K562 (cell line): ENCODE results near the gene HOXB7. TPM values are rescaled to one million over a fixed set of nuclear protein-coding genes. Genes with fewer than 3 reads are reported as not detected.

ENCODE experiments used
- ARID4B ChIP-seq: sonication (generic); formaldehyde crosslinking; IDR thresholded peaks from 2 replicates; pipeline ENCODE4 v1.8.0; 2022; ENCODE audit warnings: mild to moderate bottlenecking, missing genetic modification reagents
- BRCA1 ChIP-seq, 2 experiments: fragments of 450-650 bp in 1 of 2; sonication (generic) in 1 of 2; formaldehyde crosslinking in 1 of 2; IDR thresholded peaks; 2 replicates each; pipeline versions ENCODE4 v1.5.0 to v1.6.1; 2017 to 2020; ENCODE audit warnings: mild to moderate bottlenecking in 1 of 2, missing genetic modification reagents in 1 of 2
- CEBPG ChIP-seq, 3 experiments: fragments of 200-800 bp in 1 of 3; sonication (Bioruptor generic) in 1 of 3; sonication (generic) in 1 of 3; formaldehyde crosslinking in 1 of 3; IDR thresholded peaks in 2 of 3; conservative IDR thresholded peaks in 1 of 3; 2 replicates each; pipeline versions ENCODE4 v1.6.1 to v1.8.0; 2016 to 2022; ENCODE audit warnings: missing compliant biosample characterization in 2 of 3, missing genetic modification characterization in 2 of 3, mild to moderate bottlenecking in 1 of 3, missing genetic modification reagents in 1 of 3
- CXXC5 ChIP-seq: fragments of 250-450 bp; sonication (Bioruptor Pico); IDR thresholded peaks from 2 replicates; pipeline ENCODE4 v1.8.0; 2022; ENCODE audit warnings: inconsistent platforms, mild to moderate bottlenecking, moderate library complexity
- IFI16 ChIP-seq: fragments of 250-450 bp; sonication (Bioruptor Pico); IDR thresholded peaks from 2 replicates; pipeline ENCODE4 v2.1.2; 2022; ENCODE audit warnings: mild to moderate bottlenecking, inconsistent platforms
- MXI1 ChIP-seq: IDR thresholded peaks from 2 replicates; pipeline ENCODE4 v1.6.1; 2011; ENCODE audit warnings: low read depth, mild to moderate bottlenecking, improper control_type of control experiment, low read length
- PCBP1 ChIP-seq: fragments of 200-400 bp; formaldehyde crosslinking; IDR thresholded peaks from 2 replicates; pipeline ENCODE4 v1.6.1; 2018; ENCODE audit warnings: mild to moderate bottlenecking, low read depth, low read length; ENCODE audit not compliant: poor library complexity, severe bottlenecking
- PHB ChIP-seq: fragments of 250-450 bp; sonication (Bioruptor Pico); IDR thresholded peaks from 2 replicates; pipeline ENCODE4 v1.5.0; 2021
- POLR2AphosphoS5 ChIP-seq: IDR thresholded peaks from 2 replicates; pipeline ENCODE4 v1.6.1; 2011; ENCODE audit warnings: mild to moderate bottlenecking, low read depth, low read length, moderate library complexity; ENCODE audit not compliant: control insufficient read depth, insufficient read depth
- RFX1 ChIP-seq: fragments of 450-650 bp; IDR thresholded peaks from 2 replicates; pipeline ENCODE4 v1.6.1; 2016; ENCODE audit warnings: mild to moderate bottlenecking, moderate library complexity
- ZBTB12 ChIP-seq: fragments of 250-450 bp; sonication (Bioruptor Pico); IDR thresholded peaks from 2 replicates; pipeline ENCODE4 v1.4.0; 2020
- ZKSCAN1 ChIP-seq: fragments of 150-350 bp; IDR thresholded peaks from 2 replicates; pipeline ENCODE4 v1.6.1; 2016; ENCODE audit warnings: low read depth, low read length
- ZNF274 ChIP-seq: IDR thresholded peaks from 2 replicates; pipeline ENCODE4 v1.6.1; 2011; ENCODE audit warnings: low read depth, mild to moderate bottlenecking, low read length, moderate library complexity, borderline replicate concordance
- ZNF431 ChIP-seq: sonication (generic); formaldehyde crosslinking; IDR thresholded peaks from 2 replicates; pipeline ENCODE4 v1.8.0; 2022; ENCODE audit warnings: mild to moderate bottlenecking, missing genetic modification reagents
- polyA plus RNA-seq, 8 experiments: library from polyadenylated mRNA; depleted of rRNA in 4 of 8; stranded (reverse) in 5 of 8; unstranded in 3 of 8; fragments of >200 nt; fragmentation: Nextera tagmentation in 2 of 8; fragmentation: Illumina TruSeq in 1 of 8; extraction: Ambion mirVana in 2 of 8; extraction: Trizol in 1 of 8; gene quantifications; 2 replicates each; pipeline versions ENCODE4 v1.2.1 to v1.2.3, GENCODE V29; 2011 to 2014; ENCODE audit warnings: inconsistent platforms in 1 of 8, missing spikeins in 1 of 8
- total RNA-seq, 7 experiments: library from RNA; depleted of rRNA in 6 of 7; stranded (reverse); fragments of >200 nt in 6 of 7; fragmentation: Illumina TruSeq in 2 of 7; extraction: Trizol in 2 of 7; gene quantifications; 2 replicates each; pipeline versions ENCODE4 v1.2.1 to v1.2.3, GENCODE V29; 2011 to 2021; ENCODE audit warnings: low replicate concordance in 1 of 7
- TF ChIP-seq, protein P1 (sequence below): sonication (generic); formaldehyde crosslinking; IDR thresholded peaks from 2 replicates; pipeline ENCODE4 v1.8.1; 2023; ENCODE audit warnings: mild to moderate bottlenecking, missing genetic modification reagents
- TF ChIP-seq, protein P2 (sequence below): fragments of 450-650 bp; IDR thresholded peaks from 2 replicates; pipeline ENCODE4 v1.7.0; 2016; ENCODE audit warnings: borderline replicate concordance

Gene HOXB7
- total and polyA plus RNA-seq, 9 of the 15 experiments (the other 6 are each of a cell fraction or from before 2014, with no cell fraction given), result 5.5 to 16.7 (median 8.3) TPM

- TF ChIP-seq ZBTB12 (CRISPR knock-in tag) (no peak), IFI16 (no peak), PCBP1 (no peak), POLR2AphosphoS5 (no peak), ZKSCAN1 (no peak), ZNF274 (no peak), PHB (CRISPR knock-in tag) (no peak), MXI1 (no peak), BRCA1 (IDR thresholded peaks at IDR 0.05) (no peak), BRCA1 (CRISPR knock-in tag; IDR thresholded peaks at IDR 0.05) (no peak), ZNF431 (no peak), RFX1 (no peak), ARID4B (CRISPR knock-in tag) (no peak), CEBPG (CRISPR knock-in tag; IDR thresholded peaks at IDR 0.05) (no peak), CEBPG (tag; conservative IDR thresholded peaks at IDR 0.05 in 1 of 2, IDR thresholded peaks at IDR 0.05 in 1 of 2) (no peak), CXXC5 (no peak)
- TF ChIP-seq, protein P1, sequence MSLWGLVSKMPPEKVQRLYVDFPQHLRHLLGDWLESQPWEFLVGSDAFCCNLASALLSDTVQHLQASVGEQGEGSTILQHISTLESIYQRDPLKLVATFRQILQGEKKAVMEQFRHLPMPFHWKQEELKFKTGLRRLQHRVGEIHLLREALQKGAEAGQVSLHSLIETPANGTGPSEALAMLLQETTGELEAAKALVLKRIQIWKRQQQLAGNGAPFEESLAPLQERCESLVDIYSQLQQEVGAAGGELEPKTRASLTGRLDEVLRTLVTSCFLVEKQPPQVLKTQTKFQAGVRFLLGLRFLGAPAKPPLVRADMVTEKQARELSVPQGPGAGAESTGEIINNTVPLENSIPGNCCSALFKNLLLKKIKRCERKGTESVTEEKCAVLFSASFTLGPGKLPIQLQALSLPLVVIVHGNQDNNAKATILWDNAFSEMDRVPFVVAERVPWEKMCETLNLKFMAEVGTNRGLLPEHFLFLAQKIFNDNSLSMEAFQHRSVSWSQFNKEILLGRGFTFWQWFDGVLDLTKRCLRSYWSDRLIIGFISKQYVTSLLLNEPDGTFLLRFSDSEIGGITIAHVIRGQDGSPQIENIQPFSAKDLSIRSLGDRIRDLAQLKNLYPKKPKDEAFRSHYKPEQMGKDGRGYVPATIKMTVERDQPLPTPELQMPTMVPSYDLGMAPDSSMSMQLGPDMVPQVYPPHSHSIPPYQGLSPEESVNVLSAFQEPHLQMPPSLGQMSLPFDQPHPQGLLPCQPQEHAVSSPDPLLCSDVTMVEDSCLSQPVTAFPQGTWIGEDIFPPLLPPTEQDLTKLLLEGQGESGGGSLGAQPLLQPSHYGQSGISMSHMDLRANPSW (CRISPR knock-in tag), result no peak
- TF ChIP-seq, protein P2, sequence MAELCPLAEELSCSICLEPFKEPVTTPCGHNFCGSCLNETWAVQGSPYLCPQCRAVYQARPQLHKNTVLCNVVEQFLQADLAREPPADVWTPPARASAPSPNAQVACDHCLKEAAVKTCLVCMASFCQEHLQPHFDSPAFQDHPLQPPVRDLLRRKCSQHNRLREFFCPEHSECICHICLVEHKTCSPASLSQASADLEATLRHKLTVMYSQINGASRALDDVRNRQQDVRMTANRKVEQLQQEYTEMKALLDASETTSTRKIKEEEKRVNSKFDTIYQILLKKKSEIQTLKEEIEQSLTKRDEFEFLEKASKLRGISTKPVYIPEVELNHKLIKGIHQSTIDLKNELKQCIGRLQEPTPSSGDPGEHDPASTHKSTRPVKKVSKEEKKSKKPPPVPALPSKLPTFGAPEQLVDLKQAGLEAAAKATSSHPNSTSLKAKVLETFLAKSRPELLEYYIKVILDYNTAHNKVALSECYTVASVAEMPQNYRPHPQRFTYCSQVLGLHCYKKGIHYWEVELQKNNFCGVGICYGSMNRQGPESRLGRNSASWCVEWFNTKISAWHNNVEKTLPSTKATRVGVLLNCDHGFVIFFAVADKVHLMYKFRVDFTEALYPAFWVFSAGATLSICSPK, result no peak
Measured at GRCh38 chr17:48618256-48618896, 7.6 kb upstream of the HOXB7 start (continued).
